ENCODE measurements around the gene OTOS. TPM values are rescaled to one million over a fixed set of nuclear protein-coding genes. Genes with fewer than 3 reads are reported as not detected.

OTOS gene
- total RNA-seq, 1 donor: not detected

- DNase-seq (ENCODE audit: insufficient read length, low spot score, missing footprints): no peak
- Histone ChIP-seq H3K79me2 (ENCODE audit: insufficient read depth, low read length) (no peaks in the 10 kb centered on the region), H3K9me3 (ENCODE audit: low read depth, low read length) (no peaks in the 10 kb centered on the region), H2AFZ (ENCODE audit: low read length) (no peak overlapping the region), H3K4me2 (ENCODE audit: insufficient read depth, low read length) (no peak overlapping the region), H3K4me3 (ENCODE audit: insufficient read depth, low read length) (no peak overlapping the region), H4K20me1 (ENCODE audit: insufficient read depth, low read length) (no peaks in the 10 kb centered on the region), H3K27ac (ENCODE audit: low read depth, low read length) (no peak overlapping the region), H3K27me3 (ENCODE audit: insufficient read depth, low read length) (peaks cover 24% of the 10 kb centered on the region), H3K4me1 (ENCODE audit: insufficient read depth, low read length) (no peaks in the 10 kb centered on the region), H3K36me3 (ENCODE audit: insufficient read depth, low read length) (no peaks in the 10 kb centered on the region)
- no peak for TF ChIP-seq CTCF (IDR thresholded peaks at IDR 0.05; ENCODE audit: extremely low read depth, low read depth, low read length)
Observed at GRCh38 chr2:240184656-240185055, 44.2 kb upstream of the OTOS start.

GRCh38 chr2:240183875-240184590 is 43.6 kb upstream of the OTOS start:
- no peak overlapping the region for H2AFZ ChIP-seq (ENCODE audit: low read length)
- H3K36me3 ChIP-seq (ENCODE audit: insufficient read depth, low read length): no peaks in the 10 kb centered on the region
- no peak overlapping the region for H3K4me2 ChIP-seq (ENCODE audit: insufficient read depth, low read length)
- H3K27me3 ChIP-seq (ENCODE audit: insufficient read depth, low read length): peaks cover 30% of the 10 kb centered on the region
- no peak for DNase-seq (ENCODE audit: insufficient read length, low spot score, missing footprints)
- no peak for TF ChIP-seq CTCF (IDR thresholded peaks at IDR 0.05; ENCODE audit: extremely low read depth, low read depth, low read length)
- H3K9me3 ChIP-seq (ENCODE audit: low read depth, low read length): no peaks in the 10 kb centered on the region
- no peaks in the 10 kb centered on the region for H4K20me1 ChIP-seq (ENCODE audit: insufficient read depth, low read length)
- no peak overlapping the region for H3K4me3 ChIP-seq (ENCODE audit: insufficient read depth, low read length)
- H3K4me1 ChIP-seq (ENCODE audit: insufficient read depth, low read length): no peaks in the 10 kb centered on the region
- H3K79me2 ChIP-seq (ENCODE audit: insufficient read depth, low read length): no peaks in the 10 kb centered on the region
- H3K27ac ChIP-seq (ENCODE audit: low read depth, low read length): no peak overlapping the region

GRCh38 chr2:240183006-240183874 is 42.8 kb upstream of the OTOS start:
- no peak overlapping the region for H3K4me3 ChIP-seq (ENCODE audit: insufficient read depth, low read length)
- no peak for TF ChIP-seq CTCF (IDR thresholded peaks at IDR 0.05; ENCODE audit: extremely low read depth, low read depth, low read length)
- H3K27ac ChIP-seq (ENCODE audit: low read depth, low read length): no peak overlapping the region
- H4K20me1 ChIP-seq (ENCODE audit: insufficient read depth, low read length): no peaks in the 10 kb centered on the region
- H3K36me3 ChIP-seq (ENCODE audit: insufficient read depth, low read length): no peaks in the 10 kb centered on the region
- H2AFZ ChIP-seq (ENCODE audit: low read length): no peak overlapping the region
- H3K79me2 ChIP-seq (ENCODE audit: insufficient read depth, low read length): no peaks in the 10 kb centered on the region
- no peak overlapping the region for H3K4me2 ChIP-seq (ENCODE audit: insufficient read depth, low read length)
- peaks cover 33% of the 10 kb centered on the region for H3K27me3 ChIP-seq (ENCODE audit: insufficient read depth, low read length)
- no peaks in the 10 kb centered on the region for H3K4me1 ChIP-seq (ENCODE audit: insufficient read depth, low read length)
- DNase-seq (ENCODE audit: insufficient read length, low spot score, missing footprints): no peak
- H3K9me3 ChIP-seq (ENCODE audit: low read depth, low read length): no peaks in the 10 kb centered on the region

- H3K4me3 ChIP-seq (ENCODE audit: insufficient read depth, low read length): no peak overlapping the region
- H3K9me3 ChIP-seq (ENCODE audit: low read depth, low read length): no peaks in the 10 kb centered on the region
- no peak for TF ChIP-seq CTCF (IDR thresholded peaks at IDR 0.05; ENCODE audit: extremely low read depth, low read depth, low read length)
- no peak overlapping the region for H2AFZ ChIP-seq (ENCODE audit: low read length)
- no peak overlapping the region for H3K4me2 ChIP-seq (ENCODE audit: insufficient read depth, low read length)
- no peak for DNase-seq (ENCODE audit: insufficient read length, low spot score, missing footprints)
- H3K27me3 ChIP-seq (ENCODE audit: insufficient read depth, low read length): peaks cover 37% of the 10 kb centered on the region
- no peaks in the 10 kb centered on the region for H3K79me2 ChIP-seq (ENCODE audit: insufficient read depth, low read length)
- no peaks in the 10 kb centered on the region for H4K20me1 ChIP-seq (ENCODE audit: insufficient read depth, low read length)
- H3K4me1 ChIP-seq (ENCODE audit: insufficient read depth, low read length): no peaks in the 10 kb centered on the region
- no peaks in the 10 kb centered on the region for H3K36me3 ChIP-seq (ENCODE audit: insufficient read depth, low read length)
- no peak overlapping the region for H3K27ac ChIP-seq (ENCODE audit: low read depth, low read length)
Observed at GRCh38 chr2:240182476-240182875, 42.0 kb upstream of the OTOS start.
